HepG2 (cell line): ENCODE measurements around the gene POLR1E.

Experiments
- BRF2 ChIP-seq: sonication (generic); formaldehyde crosslinking; IDR thresholded peaks from 2 replicates; pipeline ENCODE4 v1.8.1; 2022; ENCODE audit warnings: mild to moderate bottlenecking, missing genetic modification reagents
- CREM ChIP-seq, 2 experiments: sonication (generic) in 1 of 2; formaldehyde crosslinking in 1 of 2; IDR thresholded peaks; 2 replicates each; pipeline versions ENCODE4 v1.4.0 to v1.6.1; 2016 to 2020; ENCODE audit warnings: antibody characterized with exemption in 1 of 2, mild to moderate bottlenecking in 1 of 2, missing genetic modification reagents in 1 of 2
- GABPA ChIP-seq, 2 experiments: IDR thresholded peaks; 2 replicates each; pipeline ENCODE4 v1.6.1; 2011 to 2016; ENCODE audit warnings: low read depth in 2 of 2, low read length in 1 of 2, missing biosample characterization in 1 of 2, missing genetic modification characterization in 1 of 2
- NBN ChIP-seq: fragments of 450-650 bp; conservative IDR thresholded peaks from 2 replicates; pipeline ENCODE4 v1.6.1; 2017
- STAT6 ChIP-seq: sonication (generic); formaldehyde crosslinking; IDR thresholded peaks from 2 replicates; pipeline ENCODE4 v1.4.0; 2020; ENCODE audit warnings: missing genetic modification reagents, mild to moderate bottlenecking, borderline replicate concordance
- USF2 ChIP-seq, 2 experiments: sonication (generic) in 1 of 2; formaldehyde crosslinking in 1 of 2; IDR thresholded peaks; 2 replicates each; pipeline versions ENCODE4 v1.5.1 to v1.6.1; 2011 to 2020; ENCODE audit warnings: borderline replicate concordance in 1 of 2, low read depth in 1 of 2, low read length in 1 of 2, mild to moderate bottlenecking in 1 of 2, missing genetic modification reagents in 1 of 2, moderate library complexity in 1 of 2
- ZNF253 ChIP-seq: sonication (generic); formaldehyde crosslinking; IDR thresholded peaks from 2 replicates; pipeline ENCODE4 v1.8.0; 2022; ENCODE audit warnings: mild to moderate bottlenecking, missing genetic modification reagents, borderline replicate concordance
- ZNF317 ChIP-seq: sonication (generic); formaldehyde crosslinking; IDR thresholded peaks from 2 replicates; pipeline ENCODE4 v1.5.0; 2020; ENCODE audit warnings: mild to moderate bottlenecking, missing genetic modification reagents
- TF ChIP-seq, protein P1 (sequence below): sonication (generic); formaldehyde crosslinking; IDR thresholded peaks from 2 replicates; pipeline ENCODE4 v1.4.0; 2020; ENCODE audit warnings: missing genetic modification reagents
- TF ChIP-seq, protein P2 (sequence below): sonication (generic); formaldehyde crosslinking; IDR thresholded peaks from 2 replicates; pipeline ENCODE4 v1.5.0; 2020; ENCODE audit warnings: mild to moderate bottlenecking, missing genetic modification reagents, moderate library complexity

DNA sequence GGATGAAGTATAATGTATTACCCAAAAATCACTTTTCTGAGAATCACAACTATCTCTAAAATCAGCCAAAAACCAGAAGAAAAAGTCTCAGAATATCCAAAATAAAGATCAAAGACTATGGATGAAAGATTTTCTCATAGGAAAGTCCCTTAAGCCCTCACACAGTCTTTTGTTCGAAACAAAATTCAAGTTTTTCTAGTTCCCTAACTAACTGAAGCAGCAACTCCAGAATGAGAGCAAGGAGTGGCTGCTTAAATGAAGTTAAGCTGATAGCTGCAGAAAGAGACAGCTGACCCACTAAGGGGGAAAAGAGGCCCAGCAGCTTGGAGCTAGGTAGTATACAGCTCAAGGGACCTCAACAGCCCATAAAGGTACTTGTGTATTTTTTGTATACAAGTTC, 28.9 kb upstream of the POLR1E start:
- TF ChIP-seq ZNF317 (CRISPR knock-in tag): no peak
- TF ChIP-seq NBN: no peak
- TF ChIP-seq STAT6 (CRISPR knock-in tag): no peak
- TF ChIP-seq, protein P1, sequence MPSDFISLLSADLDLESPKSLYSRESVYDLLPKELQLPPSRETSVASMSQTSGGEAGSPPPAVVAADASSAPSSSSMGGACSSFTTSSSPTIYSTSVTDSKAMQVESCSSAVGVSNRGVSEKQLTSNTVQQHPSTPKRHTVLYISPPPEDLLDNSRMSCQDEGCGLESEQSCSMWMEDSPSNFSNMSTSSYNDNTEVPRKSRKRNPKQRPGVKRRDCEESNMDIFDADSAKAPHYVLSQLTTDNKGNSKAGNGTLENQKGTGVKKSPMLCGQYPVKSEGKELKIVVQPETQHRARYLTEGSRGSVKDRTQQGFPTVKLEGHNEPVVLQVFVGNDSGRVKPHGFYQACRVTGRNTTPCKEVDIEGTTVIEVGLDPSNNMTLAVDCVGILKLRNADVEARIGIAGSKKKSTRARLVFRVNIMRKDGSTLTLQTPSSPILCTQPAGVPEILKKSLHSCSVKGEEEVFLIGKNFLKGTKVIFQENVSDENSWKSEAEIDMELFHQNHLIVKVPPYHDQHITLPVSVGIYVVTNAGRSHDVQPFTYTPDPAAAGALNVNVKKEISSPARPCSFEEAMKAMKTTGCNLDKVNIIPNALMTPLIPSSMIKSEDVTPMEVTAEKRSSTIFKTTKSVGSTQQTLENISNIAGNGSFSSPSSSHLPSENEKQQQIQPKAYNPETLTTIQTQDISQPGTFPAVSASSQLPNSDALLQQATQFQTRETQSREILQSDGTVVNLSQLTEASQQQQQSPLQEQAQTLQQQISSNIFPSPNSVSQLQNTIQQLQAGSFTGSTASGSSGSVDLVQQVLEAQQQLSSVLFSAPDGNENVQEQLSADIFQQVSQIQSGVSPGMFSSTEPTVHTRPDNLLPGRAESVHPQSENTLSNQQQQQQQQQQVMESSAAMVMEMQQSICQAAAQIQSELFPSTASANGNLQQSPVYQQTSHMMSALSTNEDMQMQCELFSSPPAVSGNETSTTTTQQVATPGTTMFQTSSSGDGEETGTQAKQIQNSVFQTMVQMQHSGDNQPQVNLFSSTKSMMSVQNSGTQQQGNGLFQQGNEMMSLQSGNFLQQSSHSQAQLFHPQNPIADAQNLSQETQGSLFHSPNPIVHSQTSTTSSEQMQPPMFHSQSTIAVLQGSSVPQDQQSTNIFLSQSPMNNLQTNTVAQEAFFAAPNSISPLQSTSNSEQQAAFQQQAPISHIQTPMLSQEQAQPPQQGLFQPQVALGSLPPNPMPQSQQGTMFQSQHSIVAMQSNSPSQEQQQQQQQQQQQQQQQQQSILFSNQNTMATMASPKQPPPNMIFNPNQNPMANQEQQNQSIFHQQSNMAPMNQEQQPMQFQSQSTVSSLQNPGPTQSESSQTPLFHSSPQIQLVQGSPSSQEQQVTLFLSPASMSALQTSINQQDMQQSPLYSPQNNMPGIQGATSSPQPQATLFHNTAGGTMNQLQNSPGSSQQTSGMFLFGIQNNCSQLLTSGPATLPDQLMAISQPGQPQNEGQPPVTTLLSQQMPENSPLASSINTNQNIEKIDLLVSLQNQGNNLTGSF: no peak
- TF ChIP-seq GABPA (IDR thresholded peaks at IDR 0.05; ENCODE audit: low read depth, low read length): no peak
- TF ChIP-seq GABPA (CRISPR knock-in tag; IDR thresholded peaks at IDR 0.05; ENCODE audit: low read depth): no peak
- TF ChIP-seq, protein P2, sequence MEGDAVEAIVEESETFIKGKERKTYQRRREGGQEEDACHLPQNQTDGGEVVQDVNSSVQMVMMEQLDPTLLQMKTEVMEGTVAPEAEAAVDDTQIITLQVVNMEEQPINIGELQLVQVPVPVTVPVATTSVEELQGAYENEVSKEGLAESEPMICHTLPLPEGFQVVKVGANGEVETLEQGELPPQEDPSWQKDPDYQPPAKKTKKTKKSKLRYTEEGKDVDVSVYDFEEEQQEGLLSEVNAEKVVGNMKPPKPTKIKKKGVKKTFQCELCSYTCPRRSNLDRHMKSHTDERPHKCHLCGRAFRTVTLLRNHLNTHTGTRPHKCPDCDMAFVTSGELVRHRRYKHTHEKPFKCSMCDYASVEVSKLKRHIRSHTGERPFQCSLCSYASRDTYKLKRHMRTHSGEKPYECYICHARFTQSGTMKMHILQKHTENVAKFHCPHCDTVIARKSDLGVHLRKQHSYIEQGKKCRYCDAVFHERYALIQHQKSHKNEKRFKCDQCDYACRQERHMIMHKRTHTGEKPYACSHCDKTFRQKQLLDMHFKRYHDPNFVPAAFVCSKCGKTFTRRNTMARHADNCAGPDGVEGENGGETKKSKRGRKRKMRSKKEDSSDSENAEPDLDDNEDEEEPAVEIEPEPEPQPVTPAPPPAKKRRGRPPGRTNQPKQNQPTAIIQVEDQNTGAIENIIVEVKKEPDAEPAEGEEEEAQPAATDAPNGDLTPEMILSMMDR (CRISPR knock-in tag): no peak
- TF ChIP-seq ZNF253 (CRISPR knock-in tag): no peak
- no peak for TF ChIP-seq CREM (IDR thresholded peaks at IDR 0.05)
- TF ChIP-seq CREM (CRISPR knock-in tag; IDR thresholded peaks at IDR 0.05): no peak
- TF ChIP-seq BRF2 (CRISPR knock-in tag): no peak
- TF ChIP-seq USF2 (IDR thresholded peaks at IDR 0.05; ENCODE audit: low read depth, low read length): no peak
- no peak for TF ChIP-seq USF2 (CRISPR knock-in tag; IDR thresholded peaks at IDR 0.05; ENCODE audit: borderline replicate concordance)
